Measurements from ENCODE around the gene HRCT1.

The HRCT1 gene

GRCh38 chr9:35904338-35904737 lies 1.7 kb upstream of the HRCT1 start:
- Histone ChIP-seq H3K27me3 (ENCODE audit: insufficient read depth, low read length, poor library complexity, severe bottlenecking) (no peaks in the 10 kb centered on the region), H4K20me1 (ENCODE audit: insufficient read depth, low read length, poor library complexity, severe bottlenecking) (no peaks in the 10 kb centered on the region), H3K4me1 (ENCODE audit: insufficient read depth, low read length, poor library complexity, severe bottlenecking) (no peaks in the 10 kb centered on the region), H3K4me3 (ENCODE audit: low read length, poor library complexity, severe bottlenecking) (no peak overlapping the region), H3K4me2 (ENCODE audit: low read depth, low read length, poor library complexity, severe bottlenecking) (no peak overlapping the region), H3K79me2 (ENCODE audit: insufficient read depth, low read length) (no peaks in the 10 kb centered on the region), H3F3A (ENCODE audit: low read depth) (no peaks in the 10 kb centered on the region), H3K9me3 (ENCODE audit: insufficient read depth, low read depth, low read length) (no peaks in the 10 kb centered on the region), H3K9me2 (replicated peaks; ENCODE audit: low read depth, low read length) (no peaks in the 10 kb centered on the region), H2AFZ (ENCODE audit: low read length) (no peak overlapping the region), H3K9ac (ENCODE audit: low read depth, low read length, poor library complexity, severe bottlenecking) (no peak overlapping the region), H3K36me3 (ENCODE audit: insufficient read depth, low read length) (no peaks in the 10 kb centered on the region)
- TF ChIP-seq EZH2phosphoT487 (IDR thresholded peaks at IDR 0.05; ENCODE audit: borderline replicate concordance) (no peak), CTCF (conservative IDR thresholded peaks at IDR 0.05; ENCODE audit: low read length) (no peak)

DNA sequence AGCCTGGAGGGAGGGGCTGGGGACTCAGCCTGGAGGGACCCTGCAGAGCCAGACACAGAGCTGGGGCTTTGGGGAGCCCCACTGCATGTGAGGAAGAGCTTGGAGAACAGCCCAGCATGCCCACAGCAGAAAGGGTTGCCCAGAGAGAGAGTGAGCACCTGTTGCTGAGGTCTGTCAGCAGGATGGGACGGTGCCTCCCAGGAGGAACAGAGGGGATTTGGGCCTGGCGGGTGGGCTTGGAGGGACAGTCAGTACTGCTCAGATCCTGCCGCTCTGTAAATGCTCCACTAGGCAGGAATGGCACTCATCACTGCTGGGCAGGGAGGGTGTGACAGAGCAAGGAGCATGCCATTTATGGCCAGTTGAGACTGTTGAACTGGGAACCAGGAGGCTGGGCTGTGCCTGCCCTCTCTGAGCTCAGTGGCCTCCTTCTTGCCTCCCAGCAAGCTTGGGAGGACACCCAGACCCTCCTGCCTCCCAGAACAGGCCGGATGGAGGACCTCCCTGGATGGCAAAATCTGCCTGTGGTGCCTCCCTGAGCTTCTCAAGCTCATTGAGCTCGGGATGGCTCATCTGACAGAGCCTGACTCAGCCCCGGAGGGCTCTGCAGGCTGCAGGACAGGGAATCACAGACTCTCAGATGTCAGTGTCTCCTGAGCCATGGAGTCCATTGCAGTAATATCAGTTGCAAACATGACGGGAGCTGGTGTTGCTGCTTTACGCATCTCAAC lies 786 bp upstream of the HRCT1 start:
- Histone ChIP-seq H2AFZ (ENCODE audit: low read length) (no peak overlapping the region), H3K4me1 (ENCODE audit: insufficient read depth, low read length, poor library complexity, severe bottlenecking) (peaks cover 3% of the 10 kb centered on the region), H3F3A (ENCODE audit: low read depth) (no peaks in the 10 kb centered on the region), H3K9me3 (ENCODE audit: insufficient read depth, low read depth, low read length) (no peaks in the 10 kb centered on the region), H3K9ac (ENCODE audit: low read depth, low read length, poor library complexity, severe bottlenecking) (no peak overlapping the region), H3K9me2 (replicated peaks; ENCODE audit: low read depth, low read length) (no peaks in the 10 kb centered on the region), H3K27me3 (ENCODE audit: insufficient read depth, low read length, poor library complexity, severe bottlenecking) (no peaks in the 10 kb centered on the region), H3K36me3 (ENCODE audit: insufficient read depth, low read length) (no peaks in the 10 kb centered on the region), H4K20me1 (ENCODE audit: insufficient read depth, low read length, poor library complexity, severe bottlenecking) (no peaks in the 10 kb centered on the region), H3K79me2 (ENCODE audit: insufficient read depth, low read length) (no peaks in the 10 kb centered on the region), H3K4me2 (ENCODE audit: low read depth, low read length, poor library complexity, severe bottlenecking) (no peak overlapping the region), H3K4me3 (ENCODE audit: low read length, poor library complexity, severe bottlenecking) (no peak overlapping the region)
- TF ChIP-seq CTCF (conservative IDR thresholded peaks at IDR 0.05; ENCODE audit: low read length) (no peak), EZH2phosphoT487 (IDR thresholded peaks at IDR 0.05; ENCODE audit: borderline replicate concordance) (no peak)

DNA sequence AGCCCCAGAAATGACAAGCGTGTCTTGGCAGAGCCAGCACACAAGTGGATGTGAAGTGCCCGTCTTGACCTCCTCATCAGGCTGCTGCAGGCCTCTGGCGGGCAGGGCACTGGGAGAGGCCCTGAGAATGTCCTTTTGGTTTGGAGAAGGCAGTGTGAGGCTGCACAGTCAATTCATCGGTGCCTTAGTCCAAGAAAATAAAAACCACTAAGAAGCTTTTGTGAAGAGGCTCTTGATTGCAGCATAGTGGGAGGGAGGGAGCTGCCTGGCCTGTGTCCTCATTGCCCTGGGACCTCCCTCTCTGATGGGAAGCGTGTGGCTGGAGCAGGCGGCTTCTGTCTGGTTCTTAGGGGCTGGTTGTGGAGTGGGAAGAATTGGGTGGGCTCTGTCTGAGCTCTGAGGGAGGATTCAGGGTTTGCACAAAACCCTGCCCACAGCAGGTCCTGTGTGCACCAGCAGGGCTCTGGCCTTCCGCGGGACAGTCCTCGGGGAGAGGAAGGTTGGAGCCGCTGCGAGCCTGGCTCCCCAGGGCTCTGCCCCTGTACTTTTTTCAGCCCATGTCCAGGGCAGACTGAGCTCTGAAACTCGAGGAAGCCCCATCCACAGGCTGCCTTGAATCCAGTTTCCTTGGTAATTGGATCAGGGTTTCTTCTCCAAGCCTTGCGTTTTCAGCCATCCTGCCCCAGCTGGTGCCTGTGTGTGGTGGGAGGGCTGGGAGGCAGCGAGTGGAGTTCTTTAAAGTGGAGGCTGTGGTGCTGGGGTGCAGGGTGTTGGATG lies 1.1 kb downstream of the HRCT1 start:
- no peaks in the 10 kb centered on the region for H3K9me2 ChIP-seq (replicated peaks; ENCODE audit: low read depth, low read length)
- H3K9ac ChIP-seq (ENCODE audit: low read depth, low read length, poor library complexity, severe bottlenecking) = no peak overlapping the region
- H3K4me3 ChIP-seq (ENCODE audit: low read length, poor library complexity, severe bottlenecking) = no peak overlapping the region
- H2AFZ ChIP-seq (ENCODE audit: low read length) = no peak overlapping the region
- no peaks in the 10 kb centered on the region for H3K9me3 ChIP-seq (ENCODE audit: insufficient read depth, low read depth, low read length)
- H3K4me2 ChIP-seq (ENCODE audit: low read depth, low read length, poor library complexity, severe bottlenecking) = no peak overlapping the region
- no peaks in the 10 kb centered on the region for H4K20me1 ChIP-seq (ENCODE audit: insufficient read depth, low read length, poor library complexity, severe bottlenecking)
- no peaks in the 10 kb centered on the region for H3K36me3 ChIP-seq (ENCODE audit: insufficient read depth, low read length)
- H3F3A ChIP-seq (ENCODE audit: low read depth) = peaks cover 7% of the 10 kb centered on the region
- peaks cover 20% of the 10 kb centered on the region for H3K4me1 ChIP-seq (ENCODE audit: insufficient read depth, low read length, poor library complexity, severe bottlenecking)
- TF ChIP-seq CTCF (conservative IDR thresholded peaks at IDR 0.05; ENCODE audit: low read length) = no peak
- no peaks in the 10 kb centered on the region for H3K27me3 ChIP-seq (ENCODE audit: insufficient read depth, low read length, poor library complexity, severe bottlenecking)
- H3K79me2 ChIP-seq (ENCODE audit: insufficient read depth, low read length) = no peaks in the 10 kb centered on the region
